ENCODE data around the gene C13orf46.

The C13orf46 gene

DNA sequence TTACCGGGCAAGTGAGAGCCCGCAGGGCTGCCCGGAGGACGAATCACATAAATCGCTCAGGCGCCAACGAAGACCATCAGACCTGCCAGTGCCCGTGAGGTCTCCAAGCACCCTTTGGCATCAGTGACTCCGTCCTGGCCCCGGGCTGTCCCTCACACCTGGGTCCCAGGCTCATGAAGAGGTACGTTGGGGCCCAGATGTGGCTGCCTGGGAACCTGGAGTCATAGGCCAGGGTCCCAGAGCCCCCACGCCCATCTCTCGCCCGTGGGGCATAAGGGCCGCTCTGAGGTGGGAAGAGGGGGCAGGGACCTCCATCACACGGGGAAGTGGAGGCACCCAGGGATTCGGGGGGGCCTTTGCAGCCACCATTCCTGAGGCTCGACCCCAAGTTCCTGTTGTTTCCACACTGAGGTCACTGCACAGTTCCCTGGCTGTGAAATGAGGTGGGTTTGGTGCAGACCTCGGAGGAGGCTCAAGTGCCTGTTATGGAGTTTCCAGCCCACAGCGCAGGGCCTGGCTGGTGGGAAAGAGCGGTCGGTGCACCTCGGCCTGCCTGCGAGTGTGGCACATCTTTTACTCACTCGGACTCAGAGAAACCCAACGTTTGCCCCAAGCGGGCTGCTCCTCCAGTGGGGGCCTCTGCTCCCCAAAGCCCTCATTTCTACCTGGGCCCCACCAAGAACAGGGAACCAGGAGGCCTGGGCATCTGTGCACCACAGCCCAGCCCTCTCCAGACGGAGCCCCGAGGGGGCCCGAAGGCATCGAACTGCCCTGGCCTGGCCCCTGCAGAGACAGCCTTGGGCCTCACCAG lies 35.9 kb upstream of the C13orf46 start:
- DNase-seq (ENCODE audit: low read depth) = no peak

DNA sequence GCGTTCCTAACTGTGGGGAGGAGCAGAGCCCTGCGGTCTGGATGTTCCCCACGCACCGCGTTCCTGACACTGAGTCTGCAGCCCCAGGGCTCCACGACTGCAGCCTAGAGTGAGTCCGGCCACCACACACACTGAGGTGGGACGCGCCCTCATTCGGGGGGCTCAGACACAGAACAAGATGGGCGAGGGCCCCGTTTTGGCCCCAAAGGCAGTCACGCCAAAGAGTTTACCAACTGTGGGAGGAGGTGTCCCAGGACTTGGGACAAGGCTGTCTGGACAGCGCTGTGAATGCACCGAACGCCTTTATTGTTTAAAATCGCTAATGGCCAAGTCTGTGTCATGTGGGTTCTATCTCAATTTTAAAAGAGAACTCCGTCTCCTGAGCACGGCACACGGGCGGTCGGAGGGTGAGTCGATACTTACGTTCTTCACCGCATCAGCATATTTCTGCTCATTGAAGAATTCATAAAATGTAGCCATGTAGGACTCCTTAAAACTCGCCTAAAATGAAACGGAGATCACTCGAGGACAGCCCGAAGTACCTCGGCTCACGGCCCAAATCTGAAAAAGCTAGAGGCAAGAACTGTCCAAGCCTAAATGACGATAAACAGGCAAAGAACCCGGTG lies 35.2 kb upstream of the C13orf46 start:
- no peak for DNase-seq (ENCODE audit: low read depth)

DNA sequence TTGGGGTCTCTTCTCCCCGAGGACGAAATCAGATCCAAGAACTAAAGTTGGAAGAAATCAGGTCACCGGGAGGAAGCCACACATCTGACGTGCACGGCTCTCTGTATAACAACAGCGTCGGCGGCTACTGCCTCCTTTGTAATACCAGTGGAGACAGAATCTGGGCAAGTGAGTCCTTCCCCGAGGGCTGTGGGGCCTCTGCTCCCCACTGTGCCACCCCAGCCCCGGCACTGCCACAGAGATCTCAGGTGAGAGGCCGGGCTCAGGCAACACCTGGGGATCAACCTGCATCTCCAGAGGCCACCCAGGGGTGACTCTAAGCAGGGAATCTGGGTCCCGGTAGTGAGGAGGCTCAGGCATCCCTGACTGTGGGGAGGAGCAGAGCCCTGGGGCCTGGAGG lies 33.7 kb upstream of the C13orf46 start:
- no peak for DNase-seq (ENCODE audit: low read depth)

DNA sequence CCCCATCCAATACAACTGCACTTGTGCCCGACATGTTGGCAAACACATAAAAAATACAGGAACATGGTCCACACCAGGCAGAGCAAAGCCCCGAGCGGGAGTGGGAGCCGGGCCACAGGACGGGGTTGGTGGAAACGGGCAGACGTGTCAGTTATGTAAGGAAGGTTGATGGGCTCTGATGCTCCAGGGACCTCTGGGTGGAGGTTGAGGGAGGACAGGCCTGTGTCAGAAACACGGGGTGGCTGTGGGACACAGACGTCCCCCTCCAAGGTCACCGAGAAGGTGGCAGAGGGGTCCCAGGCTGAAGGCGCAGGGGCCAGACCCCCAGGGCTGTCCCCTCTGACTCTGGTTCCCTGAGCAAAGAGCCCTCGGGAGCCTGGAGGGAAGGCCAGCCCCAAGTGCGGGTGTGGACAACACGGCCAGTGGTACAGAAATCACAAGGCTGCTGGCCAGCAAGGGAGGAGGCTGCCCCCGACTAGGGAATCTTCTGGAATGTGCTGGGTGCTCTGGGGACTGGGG lies 31.4 kb upstream of the C13orf46 start:
- no peak for DNase-seq (ENCODE audit: low read depth)

DNA sequence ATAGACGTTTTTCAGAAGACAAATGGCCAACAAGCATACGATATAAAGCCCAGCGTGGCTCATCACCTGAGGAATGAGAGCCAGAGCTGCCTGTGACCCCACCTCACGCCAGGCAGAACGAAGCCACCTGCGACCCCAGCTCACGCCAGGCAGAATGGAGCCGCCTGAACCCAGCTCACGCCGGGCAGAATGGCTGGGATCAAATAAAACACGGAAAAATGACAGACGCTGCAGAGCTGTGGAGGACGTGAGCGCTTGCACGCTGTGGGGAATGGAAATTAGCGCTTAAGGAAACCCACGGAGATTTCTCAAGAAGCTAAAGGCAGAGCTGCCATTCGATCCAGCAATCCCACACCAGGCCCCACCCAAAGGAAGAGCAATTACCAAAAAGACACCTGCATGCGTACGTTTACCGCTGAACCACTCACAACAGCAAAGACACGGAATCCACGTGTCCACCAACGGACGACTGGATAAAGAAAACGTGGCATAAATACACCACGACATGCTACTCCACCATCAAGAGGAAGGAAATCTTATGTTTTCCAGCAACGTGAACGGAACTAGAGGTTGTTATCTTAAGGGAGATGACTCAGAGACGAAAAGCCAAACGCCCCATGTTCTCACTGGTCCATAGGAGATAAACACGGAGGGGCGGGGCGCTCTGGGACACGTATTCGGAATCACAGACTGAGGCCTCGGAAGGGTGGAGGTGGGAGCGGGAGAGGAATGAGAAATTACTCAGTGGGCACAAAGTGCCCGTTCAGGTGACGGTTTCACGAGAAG lies 30.7 kb upstream of the C13orf46 start:
- no peak for DNase-seq (ENCODE audit: low read depth)

DNA sequence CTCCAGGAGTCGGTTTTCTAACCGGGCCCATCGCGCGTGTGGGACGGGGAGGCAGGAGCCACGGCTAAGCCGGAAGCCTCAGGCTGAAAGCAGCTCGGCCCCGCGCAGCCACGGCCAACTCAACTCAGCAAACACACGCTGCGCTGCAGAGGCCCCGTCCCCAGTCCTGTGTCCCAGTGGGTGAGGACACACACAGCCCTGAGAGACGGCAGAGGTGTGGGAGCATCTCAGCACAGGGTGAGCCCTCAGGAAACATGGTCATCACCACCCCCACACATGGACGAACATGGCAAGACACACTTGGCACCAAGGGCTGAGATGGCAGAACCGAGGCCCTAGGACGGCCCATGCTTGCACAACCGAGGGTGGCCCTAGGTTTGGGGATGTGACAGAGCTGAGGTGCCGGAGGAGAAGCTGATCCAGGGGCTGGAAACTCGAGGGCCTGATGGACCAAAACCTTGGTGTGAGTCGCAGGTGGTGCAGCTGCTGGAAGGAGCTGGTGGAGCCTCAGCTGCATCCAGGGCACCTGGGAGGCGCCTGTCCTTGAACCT lies 29.0 kb upstream of the C13orf46 start:
- DNase-seq (ENCODE audit: low read depth) = no peak

DNA sequence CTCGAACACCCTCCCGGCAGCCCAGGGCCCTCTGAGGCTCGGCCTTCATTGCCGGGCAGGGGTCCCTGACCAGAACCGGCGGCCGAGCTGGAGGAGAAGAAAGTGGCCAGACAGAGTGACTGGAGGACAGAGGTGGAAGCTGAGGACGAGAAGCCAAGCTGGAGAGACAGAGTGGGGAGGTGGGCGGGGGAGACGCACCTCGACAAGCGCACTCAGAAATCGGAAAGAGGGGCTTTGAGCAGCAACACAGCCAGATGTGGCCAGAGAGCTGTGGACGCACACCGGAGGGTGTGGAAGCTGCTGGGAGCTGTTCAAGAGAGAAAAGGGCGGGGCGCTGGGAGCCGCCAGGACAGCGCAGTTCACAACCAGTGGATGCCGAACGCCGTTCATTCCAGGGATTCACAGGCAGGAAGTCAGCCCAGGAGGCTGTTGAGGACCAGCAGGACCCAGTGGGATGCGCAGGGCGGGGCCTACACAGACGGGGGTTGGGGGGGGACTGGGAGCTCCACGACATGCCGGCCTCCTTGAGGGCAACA lies 28.2 kb upstream of the C13orf46 start:
- no peak for DNase-seq (ENCODE audit: low read depth)

DNA sequence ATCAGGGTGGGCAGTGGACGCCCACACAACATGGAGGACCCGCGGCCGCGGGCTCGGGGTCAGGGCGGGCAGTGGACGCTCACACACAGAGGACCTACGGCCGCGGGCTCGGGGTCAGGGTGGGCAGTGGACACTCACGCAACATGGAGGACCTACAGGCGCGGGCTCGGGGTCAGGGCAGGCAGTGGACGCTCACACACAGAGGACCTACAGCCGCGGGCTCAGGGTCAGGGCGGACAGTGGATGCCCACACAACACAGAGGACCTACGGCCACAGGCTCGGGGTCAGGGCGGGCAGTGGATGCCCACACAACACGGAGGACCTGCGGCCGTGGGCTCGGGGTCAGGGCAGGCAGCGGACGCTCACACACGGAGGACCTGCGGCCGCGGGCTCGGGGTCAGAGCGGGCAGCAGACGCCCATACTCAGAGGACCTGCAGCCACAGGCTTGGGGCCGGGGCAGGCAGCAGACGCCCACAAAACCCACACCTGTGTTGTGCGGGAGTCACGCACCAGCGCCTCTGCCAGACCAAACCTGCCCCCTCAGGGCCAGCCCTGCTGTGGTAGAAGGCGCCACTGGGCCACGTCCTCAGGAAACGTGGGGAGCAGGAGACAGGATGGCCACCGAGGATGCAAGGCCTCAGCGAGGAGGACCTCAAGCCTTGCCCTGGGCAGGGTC lies 27.6 kb upstream of the C13orf46 start:
- no peak for DNase-seq (ENCODE audit: low read depth)

DNA sequence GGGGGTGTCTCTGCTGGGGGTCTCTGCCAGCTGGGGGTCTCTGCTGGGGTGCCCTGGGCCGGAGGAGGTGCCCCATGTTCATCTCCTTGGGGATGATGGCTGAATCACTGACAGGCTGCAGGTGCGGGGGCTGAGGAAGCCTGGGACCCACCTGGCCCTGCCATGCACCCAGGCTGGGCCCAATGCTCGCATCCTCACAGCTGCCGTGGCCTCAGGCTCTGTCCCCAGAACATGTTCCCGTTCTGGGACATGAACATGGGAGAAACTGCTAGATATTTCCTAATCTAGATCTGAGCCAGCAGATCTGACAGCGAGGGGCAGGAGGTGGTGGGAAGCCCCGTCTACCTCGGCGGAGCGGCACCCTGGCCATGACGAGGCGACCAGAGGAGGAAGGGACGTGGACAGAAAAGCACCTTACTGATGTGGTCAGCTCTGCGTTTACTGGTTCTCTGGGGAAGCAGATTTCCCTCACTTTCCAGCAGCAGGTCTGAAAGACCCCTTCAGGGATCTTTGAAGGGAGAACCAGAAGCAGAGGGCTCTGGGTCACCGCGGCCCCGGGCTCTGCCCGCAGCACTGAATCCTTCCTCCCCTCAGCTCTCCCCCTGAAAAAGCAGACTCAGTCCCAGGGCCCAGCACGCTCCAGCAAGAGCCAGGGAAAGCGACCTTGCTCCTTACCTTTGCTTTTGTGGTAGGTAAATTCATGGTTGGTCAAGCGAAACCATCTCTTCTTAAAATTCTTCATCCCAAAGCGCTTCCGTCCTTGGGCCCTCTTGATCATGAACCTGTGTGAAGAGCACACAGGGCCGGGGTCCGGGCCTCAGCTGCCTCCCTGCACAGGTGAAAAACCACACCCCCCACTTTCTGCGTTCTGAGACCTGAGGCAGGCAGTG lies 26.5 kb upstream of the C13orf46 start:
- DNase-seq (ENCODE audit: low read depth) = no peak

DNA sequence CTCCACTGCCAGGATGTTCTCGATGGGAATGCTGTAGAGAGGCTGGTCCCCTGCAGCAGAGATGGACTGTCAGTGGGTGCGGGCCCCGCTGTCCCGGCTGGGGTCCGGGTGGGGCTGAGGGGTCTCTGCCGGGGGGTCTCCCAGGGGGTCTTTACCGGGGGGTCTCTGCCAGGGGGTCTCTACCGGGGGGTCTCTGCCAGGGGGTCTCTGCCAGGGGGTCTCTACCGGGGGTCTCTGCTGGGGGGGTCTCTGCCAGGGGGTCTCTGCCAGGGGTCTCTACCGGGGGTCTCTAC lies 25.7 kb upstream of the C13orf46 start:
- no peak for DNase-seq (ENCODE audit: low read depth)

DNA sequence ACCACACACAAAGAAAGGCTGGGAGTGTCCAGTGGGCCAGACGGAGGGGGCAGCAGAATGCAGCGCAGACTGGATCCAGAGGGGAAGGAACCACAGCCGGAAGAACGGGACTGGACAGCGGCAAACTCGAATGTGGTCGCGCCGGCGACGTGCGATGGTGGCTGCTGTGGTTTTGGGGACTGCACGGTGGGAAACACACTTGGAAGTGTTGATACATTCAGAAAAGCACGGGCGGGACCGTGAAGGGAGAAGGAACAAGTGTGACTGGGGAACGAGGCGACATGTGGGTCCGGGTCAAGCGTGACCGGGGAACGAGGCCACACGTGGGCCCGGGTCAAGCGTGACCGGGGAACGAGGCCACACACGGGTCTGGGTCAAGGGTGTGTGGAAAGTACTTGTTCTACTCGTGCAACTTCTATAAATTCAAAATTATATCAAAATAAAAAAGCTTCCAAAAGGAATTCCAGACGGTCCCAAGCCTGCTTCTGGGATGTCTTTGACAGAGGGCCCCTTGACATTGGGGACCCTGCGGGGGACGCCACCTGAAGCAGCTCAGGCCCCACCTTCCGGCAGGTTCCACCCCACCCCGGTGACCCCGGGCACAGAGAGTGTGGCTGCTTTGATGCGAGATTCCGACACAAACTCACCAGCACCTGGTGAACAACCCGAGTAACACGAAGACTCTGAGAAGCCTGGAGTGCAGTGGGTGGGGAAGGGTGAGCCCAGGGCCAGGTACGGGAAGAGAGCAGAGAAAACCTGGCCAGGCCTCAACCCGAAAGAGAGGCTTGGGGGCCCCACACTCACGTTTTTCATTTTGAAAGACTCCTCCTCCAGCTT lies 25.1 kb upstream of the C13orf46 start:
- DNase-seq (ENCODE audit: low read depth) = no peak

DNA sequence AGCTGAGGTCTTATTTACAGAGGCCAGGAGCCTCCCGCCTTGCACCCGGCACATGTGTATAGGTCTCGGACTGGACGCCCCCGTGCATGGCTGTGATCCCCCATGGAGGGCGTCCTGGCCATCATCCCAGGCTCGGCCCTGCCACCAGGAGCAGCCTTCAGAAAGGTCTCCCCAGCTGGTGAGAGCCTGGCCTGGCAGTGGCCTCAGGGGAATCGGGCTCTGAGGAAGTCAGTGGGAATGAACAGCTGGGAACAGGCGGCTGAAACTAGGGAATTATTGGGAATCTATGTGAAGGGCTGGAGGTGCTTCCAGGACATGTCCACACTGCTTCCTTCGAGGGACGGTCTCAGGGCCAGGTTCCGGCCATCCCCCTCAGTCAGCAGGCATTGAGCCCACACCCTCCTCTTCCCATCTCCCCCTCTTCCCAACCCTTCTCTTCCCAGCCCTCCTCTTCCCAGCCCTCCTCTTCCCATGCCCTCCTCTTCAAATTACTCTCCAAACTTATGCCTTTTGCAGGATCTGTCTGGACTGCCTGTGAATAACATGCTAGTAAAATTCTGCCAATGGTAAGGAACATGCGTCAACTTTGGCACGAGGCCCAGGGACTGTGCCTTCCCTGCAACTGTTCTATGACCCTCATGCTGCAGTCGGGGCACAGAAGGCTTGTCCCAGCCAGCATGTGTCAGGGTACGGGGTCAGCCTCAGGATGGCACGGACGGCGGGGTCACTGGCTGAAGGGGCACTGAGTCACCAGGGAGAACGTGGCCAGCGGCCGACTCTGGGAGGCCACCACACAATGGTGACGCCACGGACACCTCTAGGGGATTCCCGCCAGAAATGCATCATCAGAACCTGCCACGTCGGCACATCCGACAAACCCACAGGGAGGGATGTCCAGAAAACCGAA lies 24.2 kb upstream of the C13orf46 start:
- DNase-seq (ENCODE audit: low read depth) = no peak

DNA sequence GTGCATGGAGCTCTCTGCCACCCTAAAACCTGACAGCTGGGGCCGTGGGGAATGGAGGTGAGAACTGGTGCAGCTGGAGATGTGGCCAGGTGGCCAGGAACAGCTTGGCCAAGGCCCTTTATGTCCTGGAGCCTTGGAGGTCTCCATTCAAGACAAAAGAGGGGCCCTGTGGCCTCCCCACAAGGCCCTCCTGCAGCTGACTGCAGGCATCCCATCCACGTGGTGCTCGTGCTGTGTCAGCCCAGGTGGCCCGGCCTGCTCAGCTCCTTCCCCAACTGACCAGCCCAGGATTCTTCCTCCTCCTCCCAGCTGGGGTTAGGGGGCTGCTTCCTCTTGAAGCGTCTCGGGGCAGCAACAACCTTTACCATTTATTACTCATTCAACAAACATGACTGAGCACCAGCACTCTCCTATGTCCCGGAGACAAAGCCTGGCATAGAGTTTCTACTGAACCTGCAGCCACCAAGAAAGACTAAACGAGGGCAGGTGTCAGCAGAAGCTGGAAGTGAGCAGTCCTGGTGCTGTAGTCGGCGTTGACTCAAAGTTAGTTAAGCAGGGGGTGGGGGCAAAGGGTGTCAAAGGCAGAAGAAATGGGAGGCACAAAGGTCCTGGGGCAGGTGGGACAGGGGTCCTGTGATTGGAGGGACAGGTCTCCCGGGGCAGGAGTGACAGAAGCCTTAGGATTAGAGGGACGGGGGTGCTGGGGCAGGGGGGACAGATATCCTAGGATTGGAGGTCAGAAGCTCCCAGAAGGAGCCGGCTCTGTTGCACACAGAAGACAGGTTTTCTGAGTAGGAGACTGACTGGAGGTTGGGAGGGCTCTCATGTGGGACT lies 23.3 kb upstream of the C13orf46 start:
- DNase-seq (ENCODE audit: low read depth) = no peak

DNA sequence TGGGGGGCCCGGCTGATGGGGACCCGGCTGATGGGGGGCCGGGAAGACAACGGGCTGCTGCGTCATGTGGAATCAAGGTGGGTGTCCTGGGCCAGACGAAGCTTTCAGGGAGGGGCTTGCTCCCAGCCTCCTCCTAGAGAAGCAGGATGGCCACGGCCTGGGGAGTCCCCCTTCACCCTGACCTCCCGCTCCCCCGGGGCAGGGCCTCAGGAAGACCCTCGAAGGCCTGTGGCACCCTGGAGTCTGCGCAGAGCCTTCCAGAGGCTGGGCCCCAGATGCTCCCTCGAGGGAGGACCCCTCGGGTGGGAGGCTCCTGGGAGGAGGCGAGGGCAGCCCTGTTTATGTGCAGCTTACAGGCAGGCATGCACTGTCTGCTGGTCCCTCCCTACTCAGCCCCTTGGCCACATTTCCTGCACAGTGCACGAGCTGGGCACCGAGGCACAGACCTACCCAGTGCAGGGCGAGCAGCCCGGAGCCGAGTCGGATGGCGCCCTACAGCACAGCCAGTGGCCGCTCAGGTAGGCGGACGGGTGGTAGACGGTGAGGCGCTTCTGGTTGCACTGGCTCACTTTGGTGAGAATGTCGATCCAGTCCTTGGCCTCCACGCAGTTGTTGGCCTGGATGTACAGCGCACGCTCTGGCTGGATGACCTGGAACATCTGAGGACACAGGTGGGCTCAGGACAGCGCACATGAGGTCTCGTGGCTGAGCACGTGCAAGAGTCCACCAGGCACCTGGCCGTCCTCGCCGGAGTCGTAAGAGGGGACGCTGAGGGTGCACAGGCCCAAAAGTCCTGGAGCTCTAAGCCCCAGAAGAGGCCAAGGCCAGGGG lies 22.4 kb upstream of the C13orf46 start:
- DNase-seq (ENCODE audit: low read depth) = no peak

DNA sequence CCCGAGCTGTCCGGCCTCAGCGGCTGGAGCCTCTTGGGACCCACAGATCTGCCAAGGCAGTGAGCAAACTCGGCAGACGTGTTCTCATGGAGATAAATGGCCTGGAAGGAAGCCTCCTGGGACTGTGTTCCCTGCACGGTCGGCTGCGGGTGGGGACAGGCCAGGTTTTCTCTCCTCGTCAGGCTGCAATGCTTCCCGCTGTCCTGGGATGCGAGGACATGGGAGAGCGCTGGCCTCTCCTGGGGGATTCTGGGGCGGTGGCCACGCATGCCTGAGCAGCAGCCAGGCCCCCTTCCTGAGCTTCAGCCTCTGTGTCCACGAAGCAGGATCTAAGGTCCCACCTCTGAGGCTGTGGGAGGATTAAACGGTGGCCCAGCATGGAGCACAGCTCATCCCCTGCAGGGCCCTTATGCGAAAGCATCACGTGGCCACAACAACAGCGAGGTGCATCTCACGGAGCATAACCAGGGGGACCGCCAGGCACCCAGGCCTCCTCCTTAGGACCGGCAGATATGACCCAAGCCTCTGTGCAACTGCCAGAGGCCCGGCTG lies 21.2 kb upstream of the C13orf46 start:
- DNase-seq (ENCODE audit: low read depth) = no peak

DNA sequence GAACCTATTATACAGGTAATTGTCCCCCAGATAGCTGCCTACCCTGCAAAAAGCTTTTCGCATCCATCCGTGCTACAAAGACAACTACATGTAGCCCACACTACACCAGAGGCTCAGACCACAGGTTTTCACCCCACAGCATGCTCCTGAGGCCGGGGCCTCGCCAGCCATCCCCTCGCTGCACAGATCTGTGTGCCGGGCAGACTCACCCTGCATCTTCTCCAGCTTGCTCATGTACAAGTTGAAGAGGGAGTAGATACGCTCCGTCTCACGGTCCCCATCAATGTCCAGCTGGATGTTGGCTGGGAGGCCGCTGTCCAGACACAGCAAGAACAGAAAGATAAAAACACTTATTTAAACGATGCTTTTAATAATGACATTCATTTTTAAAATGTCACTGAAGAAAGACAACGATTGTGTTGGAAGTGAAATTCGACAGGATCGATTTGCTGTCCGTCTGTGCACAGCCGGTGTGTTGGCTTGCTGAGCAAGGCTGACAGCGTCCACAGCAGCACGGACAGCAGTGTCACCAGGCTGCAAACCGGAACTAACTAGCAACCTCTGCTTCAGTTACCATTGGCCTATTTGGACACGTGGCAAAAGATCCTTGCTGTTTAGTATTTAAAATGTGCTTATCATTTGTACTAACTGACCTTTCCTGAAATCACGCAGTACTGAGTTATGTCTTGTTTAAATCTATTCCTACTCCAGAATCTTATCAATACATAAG lies 18.6 kb upstream of the C13orf46 start:
- DNase-seq (ENCODE audit: low read depth) = no peak

All from activated T-cell treated with anti-CD3 and anti-CD28 coated beads for 1 hour (primary cell).